ENCODE results near the gene RNPEPL1.

Gene RNPEPL1

DNA sequence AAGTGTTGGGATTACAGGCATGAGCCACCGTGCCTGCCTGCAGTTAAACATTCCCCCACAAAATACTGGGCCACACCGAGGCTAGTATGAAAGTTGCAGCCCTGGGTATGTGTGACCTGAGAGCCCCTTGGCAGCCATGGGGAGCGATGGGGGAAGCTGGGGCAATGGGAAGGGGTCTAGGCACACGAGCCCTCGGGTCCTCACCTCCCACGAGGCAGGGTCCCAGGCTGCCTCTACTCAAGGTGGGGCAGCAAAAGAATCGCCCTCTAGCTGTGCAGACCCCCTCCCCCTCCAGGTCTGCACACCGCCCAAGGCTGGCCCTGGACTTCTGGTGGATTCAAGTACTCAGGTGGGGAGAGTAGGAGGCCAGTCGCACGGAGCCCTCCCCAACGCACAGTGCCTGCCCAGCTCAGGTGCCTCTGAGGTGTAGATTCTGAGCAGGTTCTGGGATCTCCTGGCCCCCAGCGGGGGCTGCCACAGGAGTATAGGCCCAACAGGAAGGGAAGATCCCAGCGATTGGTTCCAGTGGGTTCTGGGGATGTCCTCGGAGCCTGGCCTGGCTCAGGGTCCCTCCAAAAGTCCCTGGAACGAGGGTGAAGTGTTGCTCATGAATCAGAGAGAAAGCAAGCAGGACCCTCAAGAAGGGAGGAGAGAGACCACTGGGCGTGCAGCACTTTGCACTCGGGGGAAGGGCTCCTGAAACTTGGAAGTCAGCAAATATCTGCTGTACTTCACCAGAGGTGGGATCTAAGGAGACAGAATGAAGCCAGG, 59.6 kb downstream of the RNPEPL1 start:
- DNase-seq, result no peak

DNA sequence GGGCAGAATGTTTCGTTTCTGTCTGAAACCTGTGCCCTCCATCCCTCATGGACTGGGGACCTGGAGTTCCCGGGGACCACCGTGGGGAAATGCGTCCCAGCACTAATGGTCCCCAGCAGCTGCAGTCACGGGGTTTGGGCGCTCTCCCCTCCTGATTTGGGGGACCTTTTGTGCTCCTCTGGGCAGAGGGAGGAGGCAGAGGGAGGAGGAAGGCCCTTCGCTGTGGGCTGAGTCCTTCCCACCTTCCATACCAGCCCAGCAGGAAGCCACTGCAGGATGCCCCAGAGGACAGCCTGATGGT, 60.2 kb downstream of the RNPEPL1 start:
- no peak for DNase-seq

DNA sequence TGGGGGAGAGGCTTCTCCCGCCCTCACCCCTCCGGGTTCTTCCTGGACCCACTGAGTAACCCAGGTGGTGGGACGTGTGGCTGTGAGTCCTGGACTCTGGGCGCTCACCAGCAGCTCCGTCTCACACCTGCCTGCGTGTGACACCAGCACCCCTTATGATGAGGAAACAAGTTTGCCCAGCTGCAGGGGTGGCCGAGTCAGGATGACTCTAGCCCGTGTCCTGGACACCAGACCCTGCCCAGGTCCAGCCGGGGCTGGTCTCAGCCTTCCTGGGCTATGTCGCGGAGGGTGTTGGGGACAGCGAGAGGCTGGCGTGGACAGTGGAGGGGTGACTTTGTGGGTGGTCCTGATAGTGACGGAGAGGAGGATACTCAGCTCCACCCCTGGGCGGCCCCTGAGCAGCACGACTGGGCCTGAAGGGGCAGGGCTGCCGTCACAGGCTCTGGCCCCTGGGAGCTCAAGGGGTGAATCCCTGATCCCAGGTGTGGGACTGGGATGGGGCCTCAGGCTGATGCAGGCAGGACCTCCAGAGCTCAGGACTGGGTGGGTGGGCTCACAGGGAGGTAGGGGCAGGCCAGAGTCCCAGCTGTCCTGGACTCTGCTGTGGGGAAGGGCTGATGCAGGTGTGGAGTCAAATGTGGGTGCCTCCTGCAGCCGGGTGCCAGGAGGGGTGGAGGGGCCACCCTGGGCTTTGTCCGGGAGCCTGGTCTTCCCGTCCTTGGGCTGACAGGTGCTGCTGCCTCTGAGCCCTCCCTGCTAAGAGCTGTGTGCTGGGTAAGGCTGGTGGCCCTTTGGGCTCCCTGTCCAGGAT, 60.7 kb downstream of the RNPEPL1 start:
- no peak for DNase-seq

DNA sequence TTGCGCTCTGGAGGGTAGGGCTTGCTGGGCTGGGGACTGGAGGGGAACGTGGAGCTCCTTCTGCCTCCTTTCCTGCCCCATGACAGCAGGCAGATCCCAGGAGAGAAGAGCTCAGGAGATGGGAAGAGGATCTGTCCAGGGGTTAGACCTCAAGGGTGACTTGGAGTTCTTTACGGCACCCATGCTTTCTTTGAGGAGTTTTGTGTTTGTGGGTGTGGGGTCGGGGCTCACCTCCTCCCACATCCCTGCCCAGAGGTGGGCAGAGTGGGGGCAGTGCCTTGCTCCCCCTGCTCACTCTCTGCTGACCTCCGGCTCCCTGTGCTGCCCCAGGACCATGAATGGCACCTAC, 61.3 kb downstream of the RNPEPL1 start:
- DNase-seq, result no peak

DNA sequence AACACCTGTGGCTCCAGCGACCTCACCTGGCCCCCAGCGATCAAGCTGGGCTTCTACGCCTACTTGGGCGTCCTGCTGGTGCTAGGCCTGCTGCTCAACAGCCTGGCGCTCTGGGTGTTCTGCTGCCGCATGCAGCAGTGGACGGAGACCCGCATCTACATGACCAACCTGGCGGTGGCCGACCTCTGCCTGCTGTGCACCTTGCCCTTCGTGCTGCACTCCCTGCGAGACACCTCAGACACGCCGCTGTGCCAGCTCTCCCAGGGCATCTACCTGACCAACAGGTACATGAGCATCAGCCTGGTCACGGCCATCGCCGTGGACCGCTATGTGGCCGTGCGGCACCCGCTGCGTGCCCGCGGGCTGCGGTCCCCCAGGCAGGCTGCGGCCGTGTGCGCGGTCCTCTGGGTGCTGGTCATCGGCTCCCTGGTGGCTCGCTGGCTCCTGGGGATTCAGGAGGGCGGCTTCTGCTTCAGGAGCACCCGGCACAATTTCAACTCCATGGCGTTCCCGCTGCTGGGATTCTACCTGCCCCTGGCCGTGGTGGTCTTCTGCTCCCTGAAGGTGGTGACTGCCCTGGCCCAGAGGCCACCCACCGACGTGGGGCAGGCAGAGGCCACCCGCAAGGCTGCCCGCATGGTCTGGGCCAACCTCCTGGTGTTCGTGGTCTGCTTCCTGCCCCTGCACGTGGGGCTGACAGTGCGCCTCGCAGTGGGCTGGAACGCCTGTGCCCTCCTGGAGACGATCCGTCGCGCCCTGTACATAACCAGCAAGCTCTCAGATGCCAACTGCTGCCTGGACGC, 61.9 kb downstream of the RNPEPL1 start:
- no peak for DNase-seq

Measured in NCI-H2029 (cell line).